HCT116 (cell line): ENCODE measurements around the gene TCAP. TPM values are rescaled to one million over a fixed set of nuclear protein-coding genes. Genes with fewer than 3 reads are reported as not detected.

Source experiments
- ATAC-seq: fragments of 200-7000 bp; cut with Tn5 transposase; 2 replicates; pipeline ENCODE4 v1.9.1; 2020; ENCODE audit warnings: mild to moderate bottlenecking, moderate library complexity
- BruUV-seq: library from RNA; stranded (reverse); fragments of 400-500 nt; replicated peaks from 2 replicates; lab custom pipeline; 2021; lab: Mats Ljungman, UMichigan
- CTCF ChIA-PET: fragments of 300-600 bp; sonication (Branson Sonifier 250); formaldehyde crosslinking; loops from one replicate; lab custom pipeline; 2021; ENCODE audit warnings: antibody characterized with exemption; lab: Charles Lee
- POLR2A ChIA-PET: fragments of 300-600, 350-600 bp; sonication (Branson Sonifier 250); formaldehyde crosslinking; loops from one replicate; lab custom pipeline; 2021; ENCODE audit warnings: antibody characterized with exemption; lab: Charles Lee
- RAD21 ChIA-PET, 2 experiments: fragments of 300-600 bp; sonication (Branson Sonifier 250); formaldehyde crosslinking; loops; one replicate each; lab custom pipeline; 2023; ENCODE audit warnings: low total read pairs in 2 of 2; ENCODE audit not compliant: uncharacterized antibody in 2 of 2, unreplicated experiment in 2 of 2, low non-redundant PET in 1 of 2; lab: Charles Lee
- DNase-seq: peaks from one replicate; pipeline ENCODE4 v3.0.0-alpha.2; 2010; ENCODE audit warnings: low read depth, low spot score
- H2AFZ ChIP-seq: fragments of 200-600 bp; shearing (Covaris generic), sonication (generic); 2 replicates; pipeline ENCODE4 v1.6.1; 2017; ENCODE audit warnings: low read depth, mixed run types, mixed read lengths, antibody characterized with exemption, low read length; ENCODE audit not compliant: poor library complexity, severe bottlenecking
- H3K27ac ChIP-seq: 2 replicates; pipeline ENCODE4 v1.5.1; 2012; ENCODE audit warnings: low read depth, low read length
- H3K27me3 ChIP-seq: fragments of 200-600 bp; sonication (generic); 2 replicates; pipeline ENCODE4 v1.6.1; 2016; ENCODE audit warnings: mixed run types, low read length, mixed read lengths; ENCODE audit not compliant: insufficient read depth
- H3K36me3 ChIP-seq, 2 experiments: fragments of 200-500 bp in 1 of 2; fragments of 200-600 bp in 1 of 2; sonication (Bioruptor generic) in 1 of 2; sonication (generic) in 1 of 2; 2 replicates each; pipeline versions ENCODE4 v1.5.1 to v1.6.1; 2014 to 2016; ENCODE audit warnings: low read length in 2 of 2, inconsistent platforms in 1 of 2, mixed read lengths in 1 of 2, mixed run types in 1 of 2; ENCODE audit not compliant: insufficient read depth in 2 of 2, control insufficient read depth in 1 of 2
- H3K4me1 ChIP-seq, 2 experiments: fragments of 200-600 bp in 1 of 2; sonication (generic) in 1 of 2; 2 replicates each; pipeline versions ENCODE4 v1.5.1 to v1.6.1; 2012 to 2017; ENCODE audit warnings: low read length in 2 of 2, inconsistent platforms in 1 of 2, mild to moderate bottlenecking in 1 of 2, mixed read lengths in 1 of 2, mixed run types in 1 of 2, moderate library complexity in 1 of 2; ENCODE audit not compliant: insufficient read depth in 2 of 2, control insufficient read depth in 1 of 2
- H3K4me2 ChIP-seq: fragments of 200-600 bp; sonication (generic); 2 replicates; pipeline ENCODE4 v1.6.1; 2017; ENCODE audit warnings: mixed run types, low read length, mixed read lengths
- H3K4me3 ChIP-seq, 2 experiments: fragments of 200-600 bp in 1 of 2; sonication (generic) in 1 of 2; replicated peaks in 1 of 2; 2 replicates each; pipeline ENCODE4 v1.5.1; 2011 to 2016; ENCODE audit warnings: low read length in 2 of 2, control low read depth in 1 of 2, low read depth in 1 of 2, mild to moderate bottlenecking in 1 of 2, mixed read lengths in 1 of 2, mixed run types in 1 of 2
- H3K79me2 ChIP-seq: fragments of 200-600 bp; sonication (generic); 2 replicates; pipeline ENCODE4 v1.6.1; 2017; ENCODE audit warnings: mild to moderate bottlenecking, mixed run types, low read length, moderate library complexity, mixed read lengths; ENCODE audit not compliant: insufficient read depth
- H3K9ac ChIP-seq: fragments of 200-600 bp; sonication (generic); 2 replicates; pipeline ENCODE4 v1.6.1; 2016; ENCODE audit warnings: low read length, mixed read lengths
- H3K9me2 ChIP-seq: fragments of 200-600 bp; sonication (generic), shearing (Covaris generic); 2 replicates; pipeline ENCODE4 v1.6.1; 2017; ENCODE audit warnings: mixed run types, mild to moderate bottlenecking, moderate library complexity; ENCODE audit not compliant: insufficient read depth
- H3K9me3 ChIP-seq, 2 experiments: fragments of 200-500 bp in 1 of 2; fragments of 200-600 bp in 1 of 2; sonication (Bioruptor generic) in 1 of 2; sonication (generic) in 1 of 2; 2 replicates each; pipeline ENCODE4 v1.6.1; 2014 to 2017; ENCODE audit warnings: low read length in 2 of 2, mixed read lengths in 2 of 2, inconsistent platforms in 1 of 2, low read depth in 1 of 2, mild to moderate bottlenecking in 1 of 2, mixed run types in 1 of 2, moderate library complexity in 1 of 2; ENCODE audit not compliant: control insufficient read depth in 1 of 2, insufficient read depth in 1 of 2
- H4K20me1 ChIP-seq: fragments of 200-600 bp; sonication (generic), shearing (Covaris generic); 2 replicates; pipeline ENCODE4 v1.6.1; 2017; ENCODE audit warnings: mixed run types, mild to moderate bottlenecking, moderate library complexity; ENCODE audit not compliant: insufficient read depth
- CBX3 ChIP-seq: IDR thresholded peaks from 2 replicates; pipeline ENCODE4 v1.6.1; 2012; ENCODE audit warnings: low read depth
- FOSL1 ChIP-seq: IDR thresholded peaks from 2 replicates; pipeline ENCODE4 v1.6.1; 2012; ENCODE audit warnings: low read depth
- MAX ChIP-seq: IDR thresholded peaks from 2 replicates; pipeline ENCODE4 v1.6.1; 2012
- POLR2A ChIP-seq: IDR thresholded peaks from 2 replicates; pipeline ENCODE4 v1.7.0; 2011; ENCODE audit warnings: borderline replicate concordance; ENCODE audit not compliant: insufficient read depth, insufficient read length; ENCODE audit errors: extremely low read depth
- POLR2AphosphoS5 ChIP-seq: IDR thresholded peaks from 2 replicates; pipeline ENCODE4 v1.6.1; 2011; ENCODE audit warnings: mild to moderate bottlenecking, low read depth, low read length, moderate library complexity
- SIN3A ChIP-seq: IDR thresholded peaks from 2 replicates; pipeline ENCODE4 v1.6.1; 2012; ENCODE audit warnings: low read depth
- ZBTB33 ChIP-seq: IDR thresholded peaks from 2 replicates; pipeline ENCODE4 v1.6.1; 2011; ENCODE audit warnings: mild to moderate bottlenecking, low read length, moderate library complexity; ENCODE audit not compliant: insufficient replicate concordance; ENCODE audit errors: extremely low read depth
- ZNF274 ChIP-seq: fragments of 200-500 bp; sonication (Bioruptor generic); IDR thresholded peaks from 2 replicates; pipeline ENCODE4 v1.6.1; 2014; ENCODE audit warnings: mild to moderate bottlenecking, low read depth, low read length, inconsistent platforms
- intact Hi-C: fragments of 100-400 bp; cut with micrococcal nuclease; formaldehyde crosslinking; loops from 2 replicates; pipeline ENCODE4 v1.10.0; 2022
- total RNA-seq: library from RNA; stranded (reverse); gene quantifications from one replicate; pipeline ENCODE4 v1.2.1, GENCODE V29; 2021; ENCODE audit not compliant: unreplicated experiment

TCAP gene
- total RNA-seq, 1 experiment from 2014 or later, result 1.5 TPM

- ChIA-PET RAD21 (interaction anchor here in 1 of 2 experiments (0.6 kb wide), 1 partner anchor 618 kb away, joined by 4 read pairs; no protein-coding TSS in a partner anchor), POLR2A (no interaction called here), CTCF (interaction anchor here (0.7 to 1.7 kb wide), 4 partner anchors 10 to 42 kb away, joined by 3 to 4 read pairs (median 4); no protein-coding TSS in a partner anchor)
- TF ChIP-seq SIN3A (no peak; the same call in 1 of the 2 replicates), POLR2A (no peak), ZNF274 (no peak), CBX3 (no peak), MAX (no peak), FOSL1 (no peak), POLR2AphosphoS5 (peak; percentile 51), ZBTB33 (no peak)
- Histone ChIP-seq H3K4me1 (peaks cover 26 to 37% of the 10 kb centered on the region in 2 experiments), H3K27ac (peak overlapping the region; percentile 64), H3K9me3 (no peaks in the 10 kb centered on the region), H3K9me2 (no peaks in the 10 kb centered on the region), H3K9ac (peak overlapping the region; percentile 57), H3K27me3 (no peaks in the 10 kb centered on the region), H3K4me3 (peak overlapping the region; percentile 36 to 58), H4K20me1 (no peaks in the 10 kb centered on the region), H2AFZ (no peak overlapping the region), H3K79me2 (no peaks in the 10 kb centered on the region), H3K4me2 (peak overlapping the region; percentile 94), H3K36me3 (peaks cover 2 to 5% of the 10 kb centered on the region in 2 experiments; a peak in 1 of 4 replicates)
- peak; percentile 95 for ATAC-seq
- intact Hi-C loops, result no loop called here
- no TSS peak for BruUV-seq
- peak; percentile 35 for DNase-seq
These were observed 1.2 kb upstream of the TCAP start for GRCh38 chr17:39663688-39664580.
